ENCODE data around the gene NFATC1.

Gene NFATC1

DNA sequence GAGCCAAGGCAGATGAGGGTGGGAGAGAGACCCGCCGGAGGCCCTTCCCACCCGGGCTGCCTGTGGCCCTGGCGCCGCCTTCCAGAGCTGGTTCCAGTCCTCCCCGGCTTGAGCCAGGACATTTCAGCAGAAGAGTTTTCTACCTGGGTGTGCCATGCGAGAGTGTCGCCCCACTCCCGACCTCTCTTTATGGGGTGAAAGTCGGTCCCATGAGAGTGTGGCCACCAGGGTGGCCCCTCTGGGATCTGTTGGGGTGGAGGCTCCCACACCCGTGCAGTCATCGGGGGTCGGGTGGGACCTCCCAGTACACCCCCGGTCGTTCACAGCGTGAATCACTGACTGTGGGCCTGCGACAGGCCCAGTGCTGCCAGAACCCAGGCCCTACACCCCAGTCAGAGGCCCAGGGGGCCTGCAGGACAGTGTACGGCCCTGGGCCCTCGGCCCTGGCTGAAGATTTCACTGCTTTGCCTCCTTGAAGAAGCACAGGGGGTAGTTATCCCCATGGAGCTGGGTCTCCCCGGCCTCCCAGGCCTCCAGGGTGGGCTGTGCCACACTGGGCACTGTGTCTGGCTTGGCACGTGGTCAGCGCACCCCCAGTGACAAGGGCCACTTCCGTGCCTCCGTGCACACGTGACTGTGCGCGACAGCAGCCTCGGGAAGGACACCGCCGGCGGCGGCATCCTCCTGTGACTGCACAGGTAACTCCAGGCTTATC, 5.9 kb downstream of the NFATC1 start:
- no peak overlapping the region for H3K4me3 ChIP-seq (ENCODE audit: low read depth, low read length)

GRCh38 chr18:79402209-79402576, 6.5 kb downstream of the NFATC1 start:
- no peak overlapping the region for H3K4me3 ChIP-seq (ENCODE audit: low read depth, low read length)
- no peak for TF ChIP-seq CTCF (IDR thresholded peaks at IDR 0.05; ENCODE audit: low read depth, low read length)

More for the DNA sequence above, 5.9 kb downstream of the NFATC1 start:
- no peak for TF ChIP-seq CTCF (IDR thresholded peaks at IDR 0.05; ENCODE audit: low read depth, low read length)

DNA sequence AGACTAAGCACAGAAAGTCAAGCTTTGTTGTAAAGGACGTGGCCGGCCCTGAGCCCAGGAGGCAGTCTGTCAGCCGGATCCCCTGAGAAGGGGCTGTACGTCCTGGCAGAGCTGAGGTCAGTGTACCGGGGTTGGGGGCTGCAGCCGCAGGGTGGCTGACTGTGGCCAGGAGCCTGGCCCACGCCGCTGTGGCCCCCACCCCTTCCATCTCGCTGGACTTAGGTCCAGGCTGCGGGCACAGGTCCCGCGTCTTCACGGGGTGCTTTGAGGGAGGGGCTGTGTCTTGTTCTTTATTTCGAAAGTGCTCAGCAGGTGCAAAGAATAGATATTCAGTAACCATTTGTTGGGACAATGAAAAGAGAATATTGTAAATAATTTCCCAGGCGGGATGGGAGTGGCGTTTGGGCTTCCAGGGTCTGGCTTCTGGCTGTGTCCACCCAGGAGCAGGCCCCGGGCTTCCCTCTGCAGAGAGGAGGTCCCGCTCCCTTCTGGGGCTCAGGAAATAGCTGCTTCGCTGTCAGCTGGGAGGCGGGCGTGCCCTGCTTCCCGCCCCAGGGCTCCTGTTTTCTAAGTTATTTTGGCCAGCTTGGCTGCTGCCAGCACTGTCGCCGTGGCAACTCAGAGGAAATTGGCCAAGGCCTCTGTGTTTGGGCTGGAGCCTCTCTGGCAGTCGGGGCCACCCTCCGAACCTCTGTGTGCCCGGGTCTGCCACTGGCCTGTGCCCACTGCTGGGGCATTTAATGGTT, 7.4 kb downstream of the NFATC1 start:
- TF ChIP-seq CTCF (IDR thresholded peaks at IDR 0.05; ENCODE audit: low read depth, low read length) = no peak
- H3K4me3 ChIP-seq (ENCODE audit: low read depth, low read length) = no peak overlapping the region

DNA sequence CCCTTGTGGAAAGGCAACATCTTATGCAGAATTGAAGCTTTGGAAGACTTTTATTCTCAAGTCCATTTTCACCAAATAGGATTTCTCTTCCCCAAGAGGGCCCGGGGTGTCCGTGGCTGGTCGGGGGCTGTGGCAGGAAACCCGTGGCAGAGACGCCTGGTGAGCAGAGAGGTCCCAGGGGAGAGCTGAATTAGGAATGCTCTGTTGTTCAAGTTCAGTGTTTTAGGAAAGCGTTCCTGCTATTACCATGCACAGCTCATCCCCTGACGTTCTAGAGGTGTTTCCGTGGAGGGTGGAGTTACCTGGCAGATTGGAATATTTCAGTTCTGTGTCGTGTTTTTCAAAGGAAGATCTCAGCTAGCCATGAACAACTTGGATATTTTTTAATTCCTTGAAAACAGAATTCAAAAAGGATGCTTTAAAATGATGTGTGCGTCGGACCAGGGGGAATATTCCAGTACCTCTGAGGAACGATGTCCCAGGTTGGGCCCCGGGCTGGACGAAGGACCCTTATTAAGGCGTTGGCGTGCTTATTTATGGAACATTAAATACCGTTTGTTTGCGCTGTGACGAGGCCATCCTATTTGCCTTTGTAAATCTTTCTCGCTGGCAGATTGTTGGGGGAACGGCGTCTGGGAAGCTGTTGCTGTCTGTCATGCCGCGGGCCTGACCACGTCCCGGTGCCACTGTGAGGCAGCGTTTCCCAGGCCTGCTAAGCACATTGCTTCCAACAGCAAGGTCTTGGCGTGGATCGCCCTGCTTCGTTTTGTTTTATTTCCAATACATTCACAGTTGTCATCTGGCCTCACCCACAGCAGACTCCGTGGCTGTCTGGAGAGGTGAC, 8.2 kb downstream of the NFATC1 start:
- no peak overlapping the region for H3K4me3 ChIP-seq (ENCODE audit: low read depth, low read length)
- no peak for TF ChIP-seq CTCF (IDR thresholded peaks at IDR 0.05; ENCODE audit: low read depth, low read length)

DNA sequence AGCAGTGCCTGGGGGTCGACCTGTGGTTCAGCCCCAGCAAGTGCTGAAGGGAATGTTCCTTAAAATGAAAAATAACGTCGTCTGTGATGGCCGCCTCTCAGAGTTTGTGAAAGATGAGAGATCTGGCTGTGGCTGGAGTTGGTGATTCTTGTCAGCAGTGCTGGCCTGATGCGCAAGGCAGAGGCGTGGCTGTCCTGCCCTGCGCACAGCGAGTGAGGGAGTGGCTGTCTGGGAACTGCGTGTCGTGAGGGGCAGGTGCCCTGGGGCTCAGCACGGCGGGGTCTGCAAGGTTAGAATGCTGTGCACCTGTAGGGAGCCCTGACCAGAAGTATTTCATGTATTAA, 8.8 kb downstream of the NFATC1 start:
- TF ChIP-seq CTCF (IDR thresholded peaks at IDR 0.05; ENCODE audit: low read depth, low read length) = no peak
- H3K4me3 ChIP-seq (ENCODE audit: low read depth, low read length) = no peak overlapping the region

- TF ChIP-seq CTCF (IDR thresholded peaks at IDR 0.05; ENCODE audit: low read depth, low read length) = no peak
- no peak overlapping the region for H3K4me3 ChIP-seq (ENCODE audit: low read depth, low read length)
Measured at GRCh38 chr18:79405019-79405780, 9.5 kb downstream of the NFATC1 start.
